OCI-LY1 (cell line): ENCODE results near the gene LAYN.

Experiments
- H2AFZ ChIP-seq: fragments of 200-600 bp; sonication (generic), shearing (Covaris generic); 2 replicates; pipeline ENCODE4 v1.6.0; 2014; ENCODE audit warnings: antibody characterized with exemption, mild to moderate bottlenecking, low read length
- H3F3A ChIP-seq: fragments of 200-600 bp; sonication (generic), shearing (Covaris generic); 2 replicates; pipeline ENCODE4 v1.6.0; 2014; ENCODE audit warnings: mild to moderate bottlenecking, antibody characterized with exemption, low read length, moderate library complexity; ENCODE audit not compliant: insufficient read depth
- H3K27ac ChIP-seq: fragments of 200-600 bp; sonication (generic); 2 replicates; pipeline ENCODE4 v1.5.1; 2014; ENCODE audit warnings: low read length, mixed run types, mild to moderate bottlenecking, low read depth; ENCODE audit not compliant: poor library complexity, severe bottlenecking
- H3K27me3 ChIP-seq: fragments of 200-600 bp; sonication (generic); 2 replicates; pipeline ENCODE4 v1.6.0; 2014; ENCODE audit warnings: antibody characterized with exemption, mild to moderate bottlenecking, low read length, moderate library complexity; ENCODE audit not compliant: insufficient read depth
- H3K36me3 ChIP-seq: fragments of 200-600 bp; sonication (generic); 2 replicates; pipeline ENCODE4 v1.6.1; 2014; ENCODE audit warnings: mild to moderate bottlenecking, antibody characterized with exemption, low read length, moderate library complexity, mixed read lengths; ENCODE audit not compliant: insufficient read depth
- H3K4me1 ChIP-seq: fragments of 200-600 bp; sonication (generic); 2 replicates; pipeline ENCODE4 v1.5.1; 2014; ENCODE audit warnings: mild to moderate bottlenecking, low read length, moderate library complexity; ENCODE audit not compliant: insufficient read depth, severe bottlenecking
- H3K4me2 ChIP-seq: fragments of 200-600 bp; sonication (generic), shearing (Covaris generic); 2 replicates; pipeline ENCODE4 v1.6.1; 2014; ENCODE audit warnings: low read length
- H3K4me3 ChIP-seq: fragments of 200-600 bp; sonication (generic); 2 replicates; pipeline ENCODE4 v1.5.1; 2014; ENCODE audit warnings: low read length, low read depth, mild to moderate bottlenecking, mixed read lengths; ENCODE audit not compliant: poor library complexity, severe bottlenecking
- H3K79me2 ChIP-seq: fragments of 200-600 bp; shearing (Covaris generic); 2 replicates; pipeline ENCODE4 v1.6.1; 2016; ENCODE audit warnings: mixed run types, low read length, mixed read lengths; ENCODE audit not compliant: insufficient read depth
- H3K9ac ChIP-seq: fragments of 200-600 bp; sonication (generic), shearing (Covaris generic); 2 replicates; pipeline ENCODE4 v1.6.1; 2014; ENCODE audit warnings: mild to moderate bottlenecking, low read length, mixed read lengths
- H3K9me2 ChIP-seq: fragments of 200-600 bp; sonication (generic), shearing (Covaris generic); 2 replicates; pipeline ENCODE4 v1.6.1; 2014; ENCODE audit warnings: low read depth, mild to moderate bottlenecking, low read length, mixed read lengths
- H3K9me3 ChIP-seq: fragments of 200-600 bp; shearing (Covaris generic); 2 replicates; pipeline ENCODE4 v1.6.1; 2014; ENCODE audit warnings: low read length, mixed read lengths
- H4K20me1 ChIP-seq: fragments of 200-600 bp; sonication (generic), shearing (Covaris generic); 2 replicates; pipeline ENCODE4 v1.6.0; 2016; ENCODE audit warnings: mild to moderate bottlenecking, low read length; ENCODE audit not compliant: insufficient read depth
- CTCF ChIP-seq: fragments of 200-600 bp; sonication (generic), shearing (Covaris generic); IDR thresholded peaks from 2 replicates; pipeline ENCODE4 v1.5.1; 2017; ENCODE audit warnings: mild to moderate bottlenecking, antibody characterized with exemption, low read length, moderate library complexity, mixed read lengths
- EZH2 ChIP-seq: fragments of 200-600 bp; sonication (generic), shearing (Covaris generic); IDR thresholded peaks from 2 replicates; pipeline ENCODE4 v1.8.0; 2017; ENCODE audit warnings: borderline replicate concordance, mixed run types, mild to moderate bottlenecking, antibody characterized with exemption, low read length, moderate library complexity, mixed read lengths

The LAYN gene

DNA sequence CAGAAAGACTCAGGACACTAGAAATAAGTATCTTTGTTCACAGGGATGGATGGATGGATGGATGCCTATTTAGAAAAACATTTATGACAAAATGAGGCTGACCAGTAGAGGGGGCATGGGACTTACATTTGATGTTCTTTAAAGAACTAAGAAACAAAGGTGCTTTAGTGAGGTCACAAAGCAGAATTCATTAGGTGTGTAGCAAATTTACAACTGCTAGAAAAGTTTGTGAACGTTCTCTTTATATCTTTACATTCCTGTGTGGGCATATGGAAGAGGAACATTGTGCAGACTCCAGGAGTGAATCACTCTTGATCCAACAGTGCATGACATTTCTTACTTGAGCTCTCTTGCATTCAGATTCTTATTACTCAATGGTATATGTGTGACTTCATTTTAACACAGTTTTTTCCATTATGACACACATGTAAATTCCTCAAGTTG is 45.9 kb downstream of the LAYN start:
- no peak for TF ChIP-seq EZH2
- peak; percentile 99 for TF ChIP-seq CTCF
- Histone ChIP-seq H3K79me2 (no peaks in the 10 kb centered on the region), H3K36me3 (no peaks in the 10 kb centered on the region), H3K4me2 (no peak overlapping the region), H3K27me3 (no peaks in the 10 kb centered on the region), H3K4me3 (no peak overlapping the region), H3K9ac (no peak overlapping the region), H3K4me1 (peaks cover 31% of the 10 kb centered on the region), H3F3A (no peaks in the 10 kb centered on the region), H4K20me1 (no peaks in the 10 kb centered on the region), H3K9me2 (no peaks in the 10 kb centered on the region), H2AFZ (no peak overlapping the region), H3K27ac (no peak overlapping the region), H3K9me3 (no peaks in the 10 kb centered on the region)

- no peak overlapping the region for H2AFZ ChIP-seq
- no peak for TF ChIP-seq CTCF
- no peaks in the 10 kb centered on the region for H3K9me3 ChIP-seq
These were observed 48.6 kb downstream of the LAYN start for GRCh38 chr11:111589114-111589513.

DNA sequence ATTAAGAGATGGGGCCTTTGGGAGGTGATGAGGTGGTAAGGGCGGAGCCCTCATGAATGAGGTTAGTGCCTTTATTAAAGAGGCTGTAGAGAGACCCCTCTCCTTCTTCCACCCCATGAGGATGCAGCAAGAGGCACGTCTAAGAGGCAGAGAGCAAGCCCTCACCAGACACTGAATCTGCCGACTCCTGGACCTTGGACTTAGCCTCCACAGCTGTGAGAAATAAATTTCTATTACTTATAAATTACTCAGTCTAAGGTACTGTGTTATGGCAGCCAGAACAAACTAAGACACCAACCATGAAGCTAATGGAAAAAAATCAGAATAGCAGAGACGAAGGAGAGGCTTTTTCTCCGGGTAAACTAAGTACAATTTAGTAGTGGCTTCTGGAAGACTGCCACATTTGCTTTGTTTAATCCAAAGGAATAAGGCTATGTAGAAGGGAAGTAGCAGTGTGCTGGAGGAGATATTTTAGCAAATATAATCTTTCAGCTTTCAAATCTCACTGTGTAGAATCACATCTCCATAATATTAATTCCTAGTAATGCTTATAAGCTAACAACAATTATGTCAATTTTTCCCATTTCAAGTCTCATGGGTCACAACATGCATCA is 49.5 kb downstream of the LAYN start:
- Histone ChIP-seq H3K79me2 (no peaks in the 10 kb centered on the region), H3K27ac (no peak overlapping the region), H3K9ac (no peak overlapping the region), H4K20me1 (no peaks in the 10 kb centered on the region), H3K4me1 (peaks cover 16% of the 10 kb centered on the region), H3F3A (no peaks in the 10 kb centered on the region), H3K4me3 (no peak overlapping the region), H3K9me2 (no peaks in the 10 kb centered on the region), H3K9me3 (no peaks in the 10 kb centered on the region), H3K4me2 (no peak overlapping the region), H3K27me3 (no peaks in the 10 kb centered on the region), H3K36me3 (no peaks in the 10 kb centered on the region), H2AFZ (no peak overlapping the region)
- TF ChIP-seq CTCF: no peak
- no peak for TF ChIP-seq EZH2

More at GRCh38 chr11:111589114-111589513, 48.6 kb downstream of the LAYN start:
- Histone ChIP-seq H3K9me2 (no peaks in the 10 kb centered on the region), H3K9ac (no peak overlapping the region), H3K4me3 (no peak overlapping the region), H3K36me3 (no peaks in the 10 kb centered on the region), H3F3A (no peaks in the 10 kb centered on the region), H4K20me1 (no peaks in the 10 kb centered on the region), H3K79me2 (no peaks in the 10 kb centered on the region), H3K27me3 (no peaks in the 10 kb centered on the region), H3K27ac (no peak overlapping the region), H3K4me2 (no peak overlapping the region), H3K4me1 (peaks cover 22% of the 10 kb centered on the region)
